CD4-positive, alpha-beta T cell treated with Interleukin-4 for 1 hour (primary cell): ENCODE measurements around the gene AFF2.
"Not testable (repeated sequence)": the region's sequence is repeated elsewhere in the genome, so short reads cannot be mapped to it uniquely, and the experiment has no call there.

ENCODE experiments used
- DNase-seq, 2 donors: peaks; one replicate each; pipeline ENCODE4 v3.0.0-alpha.2; 2020 to 2022

AFF2 gene

GRCh38 chrX:148871422-148872160 is 371.2 kb downstream of the AFF2 start:
- DNase-seq, result no peak

GRCh38 chrX:148872161-148872535 is 371.7 kb downstream of the AFF2 start:
- DNase-seq, result no peak

- DNase-seq, result no peak
Observed at GRCh38 chrX:148872881-148873280, 372.5 kb downstream of the AFF2 start.

- no peak for DNase-seq
Observed at GRCh38 chrX:148874636-148875246, 374.3 kb downstream of the AFF2 start.

GRCh38 chrX:148878371-148878770 is 378.0 kb downstream of the AFF2 start:
- no peak for DNase-seq

- no peak for DNase-seq
Observed at GRCh38 chrX:148885203-148885602, 384.8 kb downstream of the AFF2 start.

GRCh38 chrX:148893395-148893794 is 393.0 kb downstream of the AFF2 start:
- DNase-seq, result no peak

GRCh38 chrX:148902581-148902980 is 402.2 kb downstream of the AFF2 start:
- no peak for DNase-seq

- no peak for DNase-seq
Observed at GRCh38 chrX:148903176-148903575, 402.8 kb downstream of the AFF2 start.

- DNase-seq, result no peak
Observed at GRCh38 chrX:148904421-148905111, 404.1 kb downstream of the AFF2 start.

- no peak for DNase-seq
Observed at GRCh38 chrX:148905400-148905799, 405.0 kb downstream of the AFF2 start.

- DNase-seq, result not testable (repeated sequence)
Observed at GRCh38 chrX:148906628-148907027, 406.2 kb downstream of the AFF2 start.

- no peak for DNase-seq
Observed at GRCh38 chrX:148909758-148910157, 409.3 kb downstream of the AFF2 start.

GRCh38 chrX:148913971-148914370 is 413.6 kb downstream of the AFF2 start:
- DNase-seq, result no peak

GRCh38 chrX:148914783-148915182 is 414.4 kb downstream of the AFF2 start:
- no peak for DNase-seq

- no peak for DNase-seq
Observed at GRCh38 chrX:148915474-148915873, 415.1 kb downstream of the AFF2 start.

- no peak for DNase-seq
Observed at GRCh38 chrX:148917441-148917840, 417.0 kb downstream of the AFF2 start.

- no peak for DNase-seq
Observed at GRCh38 chrX:148923631-148924030, 423.2 kb downstream of the AFF2 start.

GRCh38 chrX:148926371-148926770 is 426.0 kb downstream of the AFF2 start:
- no peak for DNase-seq

- no peak for DNase-seq
Observed at GRCh38 chrX:148928811-148929210, 428.4 kb downstream of the AFF2 start.

- DNase-seq, result no peak
Observed at GRCh38 chrX:148929686-148930085, 429.3 kb downstream of the AFF2 start.

- no peak for DNase-seq
Observed at GRCh38 chrX:148930206-148930729, 429.9 kb downstream of the AFF2 start.

GRCh38 chrX:148933881-148934280 is 433.5 kb downstream of the AFF2 start:
- no peak for DNase-seq

- DNase-seq, result no peak
Observed at GRCh38 chrX:148938348-148938747, 437.9 kb downstream of the AFF2 start.
